Uterus (tissue), 4 donors: ENCODE results near the gene IYD. TPM values are rescaled to one million over a fixed set of nuclear protein-coding genes. Genes with fewer than 3 reads are reported as not detected.

ENCODE experiments used
- DNase-seq, 2 donors: peaks; one replicate each; pipeline ENCODE4 v3.0.0-alpha.2; 2019 to 2020
- H3K27ac ChIP-seq, 2 donors: fragments of 200-600 bp; sonication (generic); 1 replicate in 1 of 2; 2 replicates in 1 of 2; pipeline ENCODE4 v1.5.1; 2016 to 2018
- H3K27me3 ChIP-seq, 2 donors: fragments of 200-600 bp; sonication (generic); one replicate each; pipeline ENCODE4 v1.5.1; 2018 to 2019; ENCODE audit warnings: control low read depth in 1 of 2
- H3K36me3 ChIP-seq, 2 donors: fragments of 200-600 bp; sonication (generic); one replicate each; pipeline ENCODE4 v1.5.1; 2019; ENCODE audit warnings: control low read depth in 1 of 2
- H3K4me1 ChIP-seq, 2 donors: fragments of 200-600 bp; sonication (generic); one replicate each; pipeline ENCODE4 v1.5.1; 2018 to 2019; ENCODE audit warnings: control low read depth in 1 of 2
- H3K4me3 ChIP-seq, 2 donors: fragments of 200-600 bp; sonication (generic); 1 replicate in 1 of 2; 2 replicates in 1 of 2; pipeline ENCODE4 v1.5.1; 2018 to 2019; ENCODE audit warnings: mild to moderate bottlenecking in 1 of 2
- H3K9me3 ChIP-seq, 2 donors: fragments of 200-600 bp; sonication (generic); one replicate each; pipeline ENCODE4 v1.5.1; 2019; ENCODE audit warnings: control low read depth in 1 of 2
- CTCF ChIP-seq, 4 experiments: fragments of 200-600 bp in 2 of 4; fragments of 450-650 bp in 2 of 4; sonication (generic) in 2 of 4; IDR thresholded peaks; one replicate each; pipeline ENCODE4 v1.5.1; 2016 to 2019; ENCODE audit warnings: antibody characterized with exemption in 4 of 4, mild to moderate bottlenecking in 2 of 4, moderate library complexity in 1 of 4
- POLR2A ChIP-seq, 2 donors: fragments of 450-650 bp; IDR thresholded peaks; one replicate each; pipeline ENCODE4 v1.6.1; 2016; ENCODE audit warnings: antibody characterized with exemption in 2 of 2, mild to moderate bottlenecking in 1 of 2, moderate library complexity in 1 of 2
- intact Hi-C: fragments of 100-400 bp; cut with DNase I; formaldehyde crosslinking; loops from one replicate; pipeline ENCODE4 v1.15.1; 2023; ENCODE audit warnings: low total_unique reads
- total RNA-seq, 4 donors: library from RNA; depleted of rRNA in 3 of 4; stranded (reverse); fragments of >200 nt in 3 of 4; gene quantifications; one replicate each; pipeline versions ENCODE4 v1.1.0 to v1.2.4, GENCODE V29; 2014 to 2023
- donor health status: DM: yes; HTN: yes; CAD: no.

The IYD gene
- total RNA-seq, 4 donors from 2014 or later: not detected

- Histone ChIP-seq H3K27ac (no peak overlapping the region), H3K36me3 (no peaks in the 10 kb centered on the region), H3K27me3 (no peaks in the 10 kb centered on the region), H3K4me3 (no peak overlapping the region), H3K4me1 (no peaks in the 10 kb centered on the region), H3K9me3 (no peaks in the 10 kb centered on the region)
- TF ChIP-seq CTCF (IDR thresholded peaks at IDR 0.05): no peak
- TF ChIP-seq POLR2A (IDR thresholded peaks at IDR 0.05): no peak
- intact Hi-C loops: no loop called here
- DNase-seq: no peak
Observed at GRCh38 chr6:150349546-150349945, 19.3 kb upstream of the IYD start.

GRCh38 chr6:150352321-150353296 lies 16.2 kb upstream of the IYD start:
- DNase-seq: no peak
- H3K4me3 ChIP-seq: no peak overlapping the region
- no peaks in the 10 kb centered on the region for H3K27me3 ChIP-seq
- no peaks in the 10 kb centered on the region for H3K36me3 ChIP-seq
- H3K9me3 ChIP-seq: no peaks in the 10 kb centered on the region
- intact Hi-C loops: no loop called here
- TF ChIP-seq CTCF (IDR thresholded peaks at IDR 0.05): no peak
- TF ChIP-seq POLR2A (IDR thresholded peaks at IDR 0.05): no peak
- no peak overlapping the region for H3K27ac ChIP-seq
- peaks cover 0 to 10% of the 10 kb centered on the region in 2 donors for H3K4me1 ChIP-seq

GRCh38 chr6:150353445-150353844 lies 15.4 kb upstream of the IYD start:
- H3K27me3 ChIP-seq: no peaks in the 10 kb centered on the region
- H3K9me3 ChIP-seq: no peaks in the 10 kb centered on the region
- H3K4me1 ChIP-seq: peaks cover 0 to 10% of the 10 kb centered on the region in 2 donors
- intact Hi-C loops: no loop called here
- H3K36me3 ChIP-seq: no peaks in the 10 kb centered on the region
- no peak overlapping the region for H3K4me3 ChIP-seq
- TF ChIP-seq POLR2A (IDR thresholded peaks at IDR 0.05): no peak
- no peak for TF ChIP-seq CTCF (IDR thresholded peaks at IDR 0.05)
- DNase-seq: no peak
- no peak overlapping the region for H3K27ac ChIP-seq

GRCh38 chr6:150354754-150355571 lies 13.8 kb upstream of the IYD start:
- intact Hi-C loops: no loop called here
- no peak overlapping the region for H3K4me3 ChIP-seq
- H3K4me1 ChIP-seq: peaks cover 0 to 10% of the 10 kb centered on the region in 2 donors
- TF ChIP-seq CTCF (IDR thresholded peaks at IDR 0.05) (no peak), POLR2A (IDR thresholded peaks at IDR 0.05) (no peak)
- no peaks in the 10 kb centered on the region for H3K27me3 ChIP-seq
- DNase-seq: peak in 1 of 2 donors; percentile 31
- H3K9me3 ChIP-seq: no peaks in the 10 kb centered on the region
- H3K27ac ChIP-seq: no peak overlapping the region
- H3K36me3 ChIP-seq: no peaks in the 10 kb centered on the region
